GM18873 (cell line): Measurements from ENCODE around the gene ZNF774.
"Not testable (repeated sequence)": the region's sequence is repeated elsewhere in the genome, so short reads cannot be mapped to it uniquely, and the experiment has no call there.

Experiments used
- ATAC-seq: cut with Tn5 transposase; IDR thresholded peaks from one replicate; pipeline ENCODE4 v1.9.1; 2021; ENCODE audit warnings: mild to moderate bottlenecking, moderate library complexity, moderate number of reproducible peaks; ENCODE audit not compliant: unreplicated experiment, low FRiP score

ZNF774 gene

GRCh38 chr15:90352107-90352893 lies at the start of gene ZNF774:
TSS of gene ZNF774 (plus strand) at chr15:90352284. CDS start at chr15:90354661, 2,377 bp downstream.
- ATAC-seq, result peak; percentile 97

GRCh38 chr15:90305355-90305754 lies 46.7 kb upstream of the ZNF774 start:
- ATAC-seq, result not testable (repeated sequence)

- ATAC-seq, result no peak
Observed at GRCh38 chr15:90305932-90306331, 46.2 kb upstream of the ZNF774 start.

- ATAC-seq, result no peak
Observed at GRCh38 chr15:90306560-90306959, 45.5 kb upstream of the ZNF774 start.

- no peak for ATAC-seq
Observed at GRCh38 chr15:90307661-90308060, 44.4 kb upstream of the ZNF774 start.

- ATAC-seq, result no peak
Observed at GRCh38 chr15:90309020-90309419, 43.1 kb upstream of the ZNF774 start.

GRCh38 chr15:90315278-90315982 lies 36.7 kb upstream of the ZNF774 start:
- ATAC-seq, result no peak

GRCh38 chr15:90316139-90316538 lies 35.9 kb upstream of the ZNF774 start:
- no peak for ATAC-seq

- ATAC-seq, result no peak
Observed at GRCh38 chr15:90318591-90318990, 33.5 kb upstream of the ZNF774 start.

GRCh38 chr15:90320062-90320884 lies 31.8 kb upstream of the ZNF774 start:
- peak; percentile 75 for ATAC-seq

GRCh38 chr15:90320885-90321278 lies 31.2 kb upstream of the ZNF774 start:
- ATAC-seq, result no peak

- no peak for ATAC-seq
Observed at GRCh38 chr15:90322538-90322937, 29.5 kb upstream of the ZNF774 start.

- ATAC-seq, result no peak
Observed at GRCh38 chr15:90325726-90326125, 26.4 kb upstream of the ZNF774 start.

GRCh38 chr15:90326441-90326840 lies 25.6 kb upstream of the ZNF774 start:
- no peak for ATAC-seq

- no peak for ATAC-seq
Observed at GRCh38 chr15:90327311-90327710, 24.8 kb upstream of the ZNF774 start.

GRCh38 chr15:90334304-90334731 lies 17.8 kb upstream of the ZNF774 start:
- no peak for ATAC-seq

- no peak for ATAC-seq
Observed at GRCh38 chr15:90336705-90337141, 15.4 kb upstream of the ZNF774 start.

GRCh38 chr15:90337256-90337655 lies 14.8 kb upstream of the ZNF774 start:
- no peak for ATAC-seq

- ATAC-seq, result no peak
Observed at GRCh38 chr15:90338532-90338931, 13.6 kb upstream of the ZNF774 start.

GRCh38 chr15:90340345-90340744 lies 11.7 kb upstream of the ZNF774 start:
- no peak for ATAC-seq

- no peak for ATAC-seq
Observed at GRCh38 chr15:90343302-90343790, 8.7 kb upstream of the ZNF774 start.
